Lung (tissue), 12 donors: Measurements from ENCODE around the gene ME2. TPM values are rescaled to one million over a fixed set of nuclear protein-coding genes. Genes with fewer than 3 reads are reported as not detected.
A peak's percentile ranks its signal among the peaks of the same experiment; 100 is the strongest.

Source experiments
- ATAC-seq: fragments of 200-7000 bp; cut with Tn5 transposase; one replicate; pipeline ENCODE4 v1.9.1; 2020; ENCODE audit warnings: moderate number of reproducible peaks; ENCODE audit not compliant: insufficient read depth, low FRiP score
- DNase-seq, 3 donors: peaks; one replicate each; pipeline ENCODE4 v3.0.0-alpha.2; 2013 to 2017
- H3K27ac ChIP-seq, 2 donors: one replicate each; pipeline ENCODE4 v1.5.1; 2013; ENCODE audit warnings: mild to moderate bottlenecking in 2 of 2, moderate library complexity in 2 of 2, control low read depth in 1 of 2, inconsistent platforms in 1 of 2, low read depth in 1 of 2, low read length in 1 of 2
- H3K27me3 ChIP-seq, 3 donors: one replicate each; pipeline ENCODE4 v1.5.1; 2013; ENCODE audit warnings: low read length in 2 of 3; ENCODE audit not compliant: control insufficient read depth in 3 of 3, insufficient read depth in 3 of 3
- H3K36me3 ChIP-seq, 4 donors: one replicate each; pipeline ENCODE4 v1.5.1; 2013; ENCODE audit warnings: low read length in 4 of 4, mild to moderate bottlenecking in 1 of 4, moderate library complexity in 1 of 4; ENCODE audit not compliant: control insufficient read depth in 4 of 4, insufficient read depth in 4 of 4
- H3K4me1 ChIP-seq, 5 donors: one replicate each; pipeline ENCODE4 v1.5.1; 2013; ENCODE audit warnings: low read length in 5 of 5, mild to moderate bottlenecking in 2 of 5, moderate library complexity in 1 of 5; ENCODE audit not compliant: control insufficient read depth in 5 of 5, insufficient read depth in 5 of 5
- H3K4me3 ChIP-seq: one replicate; pipeline ENCODE4 v1.5.1; 2013; ENCODE audit warnings: mild to moderate bottlenecking, control low read depth, moderate library complexity
- H3K9ac ChIP-seq, 2 donors: one replicate each; pipeline ENCODE4 v1.5.1; 2013; ENCODE audit warnings: low read length in 2 of 2, control low read depth in 1 of 2; ENCODE audit not compliant: insufficient read depth in 1 of 2
- H3K9me3 ChIP-seq, 4 donors: one replicate each; pipeline ENCODE4 v1.5.1; 2013; ENCODE audit warnings: low read length in 3 of 4, mild to moderate bottlenecking in 1 of 4, moderate library complexity in 1 of 4; ENCODE audit not compliant: control insufficient read depth in 4 of 4, insufficient read depth in 3 of 4
- CTCF ChIP-seq: IDR thresholded peaks from 2 replicates; pipeline ENCODE4 v1.5.1; 2012; ENCODE audit warnings: mild to moderate bottlenecking; ENCODE audit errors: control extremely low read depth, extremely low read depth
- WGBS, 2 donors: extraction: QIAGEN DNeasy Blood & Tissue Kit; methylation state at CpG; one replicate each; pipeline ENCODE4 v1.1.7; 2013; 5-methylcytosine and 5-hydroxymethylcytosine counted together
- polyA plus RNA-seq, 2 donors: library from polyadenylated mRNA; stranded (reverse); fragments of 200-250 nt; gene quantifications; one replicate each; pipeline ENCODE4 v1.2.1, GENCODE V29; 2013
- total RNA-seq, 2 donors: library from RNA; depleted of rRNA in 1 of 2; stranded (reverse); fragments of >200 nt in 1 of 2; gene quantifications; one replicate each; pipeline ENCODE4 v1.2.1, GENCODE V29; 2014 to 2021
- donor health status: control.
- donor health status: control.
- donor health status: Bipolar disorder and iron deficiency.
- donor health status: healthy.
- donor health status: DM: yes; HTN: yes; CAD: no.

Gene ME2
- total and polyA plus RNA-seq, 4 donors: 17.9 to 52.0 (median 34.0) TPM

GRCh38 chr18:50870138-50870845 is 8.6 kb upstream of the ME2 start:
- Histone ChIP-seq H3K9ac (no peak overlapping the region), H3K36me3 (no peaks in the 10 kb centered on the region), H3K27ac (no peak overlapping the region), H3K4me1 (no peaks in the 10 kb centered on the region), H3K27me3 (peaks cover 0 to 3% (median 2%) of the 10 kb centered on the region in 3 donors), H3K4me3 (no peak overlapping the region), H3K9me3 (no peaks in the 10 kb centered on the region)
- ATAC-seq (peak; percentile 63), DNase-seq (no peak)
- whole genome bisulfite sequencing, 2 donors: 70 to 87% methylated on average over 7 of the region's 7 CpGs
- no peak for TF ChIP-seq CTCF

GRCh38 chr18:50871846-50872245 is 7.1 kb upstream of the ME2 start:
- Histone ChIP-seq H3K4me3 (no peak overlapping the region), H3K4me1 (no peaks in the 10 kb centered on the region), H3K9ac (no peak overlapping the region), H3K27me3 (peaks cover 0 to 5% (median 3%) of the 10 kb centered on the region in 3 donors), H3K27ac (no peak overlapping the region), H3K9me3 (no peaks in the 10 kb centered on the region), H3K36me3 (no peaks in the 10 kb centered on the region)
- ATAC-seq (no peak), DNase-seq (no peak)
- TF ChIP-seq CTCF: no peak
- WGBS, 2 donors: 62 to 79% methylated on average over 3 of the region's 3 CpGs

DNA sequence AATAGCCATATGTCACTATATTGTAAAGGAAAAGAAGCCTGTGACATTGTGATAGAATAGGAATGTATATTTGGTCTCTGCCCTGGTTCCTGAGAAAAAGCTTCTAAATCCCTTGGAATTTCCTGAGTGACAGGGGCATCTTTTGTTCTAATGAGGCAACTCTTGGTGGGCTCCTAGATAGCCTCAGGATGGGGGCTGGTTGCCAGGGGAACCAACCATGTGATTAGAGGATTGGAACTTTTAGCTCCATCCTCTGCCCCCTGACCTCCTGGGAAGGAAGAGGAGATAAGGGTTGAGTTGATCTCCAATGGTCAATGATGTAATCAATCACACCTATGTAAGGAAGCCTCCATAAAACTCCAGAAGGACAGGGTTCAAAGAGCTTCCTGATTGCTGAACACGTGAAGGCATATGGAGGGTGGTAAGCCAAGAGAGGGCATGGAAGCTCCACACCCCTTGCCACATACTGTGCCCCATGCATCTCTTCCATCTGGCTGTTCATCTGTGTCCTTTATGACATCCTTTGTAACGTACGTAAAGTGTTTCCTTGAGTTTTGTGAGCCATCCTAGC is 2.9 kb upstream of the ME2 start:
- no peak for TF ChIP-seq CTCF
- H3K27me3 ChIP-seq: peaks cover 0 to 5% (median 3%) of the 10 kb centered on the region in 3 donors
- ATAC-seq: no peak
- no peak overlapping the region for H3K9ac ChIP-seq
- no peak for DNase-seq
- H3K9me3 ChIP-seq: no peaks in the 10 kb centered on the region
- H3K4me1 ChIP-seq: peaks cover 0 to 14% (median 6%) of the 10 kb centered on the region in 5 donors
- H3K4me3 ChIP-seq: no peak overlapping the region
- H3K36me3 ChIP-seq: no peaks in the 10 kb centered on the region
- H3K27ac ChIP-seq: no peak overlapping the region
- 78 to 81% methylated on average over 3 of the region's 3 CpGs for WGBS, 2 donors
